ENCODE results near the gene FAM89A.

Gene FAM89A

DNA sequence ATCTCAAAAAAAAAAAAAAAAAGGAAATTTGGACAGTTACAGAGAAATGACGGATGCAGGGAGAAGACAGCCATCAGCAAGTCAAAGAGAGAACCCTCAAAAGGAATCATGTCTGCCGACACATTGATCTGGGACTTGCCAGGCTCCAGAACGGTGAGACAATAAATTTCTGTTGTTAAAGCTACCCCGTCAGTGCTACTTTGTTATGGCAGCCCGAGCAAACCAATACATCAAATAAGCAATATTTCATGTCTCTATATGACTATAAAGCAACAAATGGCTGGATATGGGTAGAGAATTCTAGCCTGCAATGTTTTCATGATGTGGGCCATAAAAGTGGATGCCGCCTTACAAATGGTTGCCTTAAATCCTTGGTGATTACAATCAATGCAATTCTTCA is 23.3 kb upstream of the FAM89A start:
- Histone ChIP-seq H3K9me2 (replicated peaks; ENCODE audit: low read depth, low read length) (no peaks in the 10 kb centered on the region), H3F3A (ENCODE audit: low read depth) (no peaks in the 10 kb centered on the region), H3K4me3 (ENCODE audit: low read length, poor library complexity, severe bottlenecking) (no peak overlapping the region), H3K27me3 (ENCODE audit: insufficient read depth, low read length, poor library complexity, severe bottlenecking) (no peaks in the 10 kb centered on the region), H3K9me3 (ENCODE audit: insufficient read depth, low read depth, low read length) (no peaks in the 10 kb centered on the region), H3K36me3 (ENCODE audit: insufficient read depth, low read length) (no peaks in the 10 kb centered on the region), H3K9ac (ENCODE audit: low read depth, low read length, poor library complexity, severe bottlenecking) (no peak overlapping the region), H3K4me2 (ENCODE audit: low read depth, low read length, poor library complexity, severe bottlenecking) (no peak overlapping the region), H2AFZ (ENCODE audit: low read length) (no peak overlapping the region), H4K20me1 (ENCODE audit: insufficient read depth, low read length, poor library complexity, severe bottlenecking) (no peaks in the 10 kb centered on the region), H3K79me2 (ENCODE audit: insufficient read depth, low read length) (no peaks in the 10 kb centered on the region), H3K4me1 (ENCODE audit: insufficient read depth, low read length, poor library complexity, severe bottlenecking) (no peaks in the 10 kb centered on the region)
- no peak for TF ChIP-seq EZH2phosphoT487 (IDR thresholded peaks at IDR 0.05; ENCODE audit: borderline replicate concordance)
- TF ChIP-seq, protein P1, sequence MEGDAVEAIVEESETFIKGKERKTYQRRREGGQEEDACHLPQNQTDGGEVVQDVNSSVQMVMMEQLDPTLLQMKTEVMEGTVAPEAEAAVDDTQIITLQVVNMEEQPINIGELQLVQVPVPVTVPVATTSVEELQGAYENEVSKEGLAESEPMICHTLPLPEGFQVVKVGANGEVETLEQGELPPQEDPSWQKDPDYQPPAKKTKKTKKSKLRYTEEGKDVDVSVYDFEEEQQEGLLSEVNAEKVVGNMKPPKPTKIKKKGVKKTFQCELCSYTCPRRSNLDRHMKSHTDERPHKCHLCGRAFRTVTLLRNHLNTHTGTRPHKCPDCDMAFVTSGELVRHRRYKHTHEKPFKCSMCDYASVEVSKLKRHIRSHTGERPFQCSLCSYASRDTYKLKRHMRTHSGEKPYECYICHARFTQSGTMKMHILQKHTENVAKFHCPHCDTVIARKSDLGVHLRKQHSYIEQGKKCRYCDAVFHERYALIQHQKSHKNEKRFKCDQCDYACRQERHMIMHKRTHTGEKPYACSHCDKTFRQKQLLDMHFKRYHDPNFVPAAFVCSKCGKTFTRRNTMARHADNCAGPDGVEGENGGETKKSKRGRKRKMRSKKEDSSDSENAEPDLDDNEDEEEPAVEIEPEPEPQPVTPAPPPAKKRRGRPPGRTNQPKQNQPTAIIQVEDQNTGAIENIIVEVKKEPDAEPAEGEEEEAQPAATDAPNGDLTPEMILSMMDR (conservative IDR thresholded peaks at IDR 0.05; ENCODE audit: low read length), result no peak

DNA sequence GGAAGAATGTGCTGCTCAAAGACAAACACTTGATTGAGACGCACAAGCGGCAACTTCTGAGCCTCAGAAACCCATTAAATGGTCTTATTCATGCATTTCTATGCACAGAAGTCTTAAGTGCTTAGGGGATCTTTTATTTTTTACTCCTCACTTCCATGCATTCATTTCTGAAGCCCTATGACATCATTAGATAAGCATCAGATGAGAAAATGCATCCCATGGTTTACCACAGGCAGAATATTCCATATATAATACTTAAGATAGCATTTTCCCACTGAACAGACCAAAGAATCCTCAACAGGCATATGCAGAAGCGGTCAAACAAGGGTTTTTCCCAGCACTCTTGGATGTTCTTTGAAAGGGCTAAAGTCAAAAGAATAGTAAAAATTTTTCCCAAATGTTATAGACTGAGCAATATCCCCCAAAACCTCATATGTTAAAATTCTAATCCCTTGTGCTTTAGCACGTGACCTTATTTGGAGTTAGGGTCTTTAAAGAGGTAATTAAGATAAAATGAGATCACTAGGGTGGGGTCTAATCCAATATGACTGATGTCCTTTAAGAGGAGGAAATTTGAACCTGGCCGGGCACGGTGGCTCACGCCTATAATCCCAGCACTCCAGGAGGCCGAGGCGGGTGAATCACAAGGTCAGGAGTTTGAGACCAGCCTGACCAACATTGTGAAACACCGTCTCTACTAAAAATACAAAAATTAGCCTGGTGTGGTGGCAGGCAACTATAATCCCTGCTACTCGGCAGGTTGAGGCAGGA is 22.6 kb upstream of the FAM89A start:
- Histone ChIP-seq H3K27me3 (ENCODE audit: insufficient read depth, low read length, poor library complexity, severe bottlenecking) (no peaks in the 10 kb centered on the region), H2AFZ (ENCODE audit: low read length) (no peak overlapping the region), H3K79me2 (ENCODE audit: insufficient read depth, low read length) (no peaks in the 10 kb centered on the region), H4K20me1 (ENCODE audit: insufficient read depth, low read length, poor library complexity, severe bottlenecking) (no peaks in the 10 kb centered on the region), H3K9me3 (ENCODE audit: insufficient read depth, low read depth, low read length) (no peaks in the 10 kb centered on the region), H3K4me3 (ENCODE audit: low read length, poor library complexity, severe bottlenecking) (no peak overlapping the region), H3K36me3 (ENCODE audit: insufficient read depth, low read length) (no peaks in the 10 kb centered on the region), H3K9ac (ENCODE audit: low read depth, low read length, poor library complexity, severe bottlenecking) (no peak overlapping the region), H3K4me2 (ENCODE audit: low read depth, low read length, poor library complexity, severe bottlenecking) (no peak overlapping the region), H3F3A (ENCODE audit: low read depth) (no peaks in the 10 kb centered on the region), H3K9me2 (replicated peaks; ENCODE audit: low read depth, low read length) (no peaks in the 10 kb centered on the region), H3K4me1 (ENCODE audit: insufficient read depth, low read length, poor library complexity, severe bottlenecking) (no peaks in the 10 kb centered on the region)
- no peak for TF ChIP-seq EZH2phosphoT487 (IDR thresholded peaks at IDR 0.05; ENCODE audit: borderline replicate concordance)
- TF ChIP-seq, protein P1 (conservative IDR thresholded peaks at IDR 0.05; ENCODE audit: low read length), result no peak

DNA sequence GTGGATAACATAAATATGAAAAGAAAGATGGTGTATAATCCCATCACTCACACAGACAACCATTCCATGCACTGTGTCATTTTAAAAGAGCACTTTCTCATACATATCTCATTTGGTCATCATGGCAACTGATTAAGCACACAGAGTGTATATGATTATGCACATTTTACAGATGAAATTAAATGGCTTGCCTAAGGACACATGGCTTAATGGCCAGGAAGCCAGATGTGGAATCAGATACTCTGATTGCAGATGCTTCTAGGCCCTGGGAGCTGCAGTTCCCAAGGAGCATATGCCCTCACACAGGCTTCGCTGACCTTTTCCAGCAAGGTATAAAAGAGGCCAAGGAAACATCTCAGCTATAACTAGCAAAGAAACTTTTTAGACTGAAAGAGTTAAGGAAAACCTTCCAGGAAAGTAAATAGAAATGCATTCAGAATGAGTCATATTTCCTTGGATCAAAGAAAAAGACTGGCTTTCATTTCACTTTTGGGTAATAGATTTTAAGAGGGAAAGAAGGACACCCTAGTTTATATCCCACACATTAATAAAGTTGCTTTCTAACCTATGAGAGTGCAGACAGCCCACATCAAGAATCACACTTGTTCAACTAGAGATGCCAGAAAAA is 19.6 kb upstream of the FAM89A start:
- H3K4me1 ChIP-seq (ENCODE audit: insufficient read depth, low read length, poor library complexity, severe bottlenecking), result no peaks in the 10 kb centered on the region
- TF ChIP-seq EZH2phosphoT487 (IDR thresholded peaks at IDR 0.05; ENCODE audit: borderline replicate concordance), result no peak
- TF ChIP-seq, protein P1 (conservative IDR thresholded peaks at IDR 0.05; ENCODE audit: low read length), result no peak

More for the DNA sequence above, 19.6 kb upstream of the FAM89A start:
- no peaks in the 10 kb centered on the region for H4K20me1 ChIP-seq (ENCODE audit: insufficient read depth, low read length, poor library complexity, severe bottlenecking)
- no peak overlapping the region for H3K4me3 ChIP-seq (ENCODE audit: low read length, poor library complexity, severe bottlenecking)
- H3K4me2 ChIP-seq (ENCODE audit: low read depth, low read length, poor library complexity, severe bottlenecking), result no peak overlapping the region
- no peaks in the 10 kb centered on the region for H3K27me3 ChIP-seq (ENCODE audit: insufficient read depth, low read length, poor library complexity, severe bottlenecking)
- H3K36me3 ChIP-seq (ENCODE audit: insufficient read depth, low read length), result no peaks in the 10 kb centered on the region
- no peaks in the 10 kb centered on the region for H3K9me2 ChIP-seq (replicated peaks; ENCODE audit: low read depth, low read length)
- no peaks in the 10 kb centered on the region for H3F3A ChIP-seq (ENCODE audit: low read depth)
- H2AFZ ChIP-seq (ENCODE audit: low read length), result no peak overlapping the region
- H3K9ac ChIP-seq (ENCODE audit: low read depth, low read length, poor library complexity, severe bottlenecking), result no peak overlapping the region
- no peaks in the 10 kb centered on the region for H3K79me2 ChIP-seq (ENCODE audit: insufficient read depth, low read length)
- no peaks in the 10 kb centered on the region for H3K9me3 ChIP-seq (ENCODE audit: insufficient read depth, low read depth, low read length)
